Nephron (organoid): ENCODE results near the gene PTPRN2.
"Not testable (repeated sequence)": the region's sequence is repeated elsewhere in the genome, so short reads cannot be mapped to it uniquely, and the experiment has no call there.

ENCODE experiments used
- H3K27ac Mint-ChIP-seq, 3 experiments: 2 replicates each; pipeline ENCODE4 v1.8.0; 2020; ENCODE audit warnings: mixed read lengths in 3 of 3, mild to moderate bottlenecking in 2 of 3, moderate library complexity in 1 of 3
- H3K27me3 Mint-ChIP-seq: 2 replicates; pipeline ENCODE4 v1.8.0; 2021; ENCODE audit warnings: low read depth, mild to moderate bottlenecking, moderate library complexity, mixed read lengths
- H3K36me3 Mint-ChIP-seq: 2 replicates; pipeline ENCODE4 v1.8.0; 2020; ENCODE audit warnings: low read depth, mixed read lengths
- H3K4me1 Mint-ChIP-seq: 2 replicates; pipeline ENCODE4 v1.8.0; 2020; ENCODE audit warnings: mixed read lengths
- H3K4me3 Mint-ChIP-seq, 3 experiments: 2 replicates each; pipeline ENCODE4 v1.8.0; 2020; ENCODE audit warnings: mild to moderate bottlenecking in 3 of 3, mixed read lengths in 3 of 3, moderate library complexity in 2 of 3
- H3K9me3 Mint-ChIP-seq: 2 replicates; pipeline ENCODE4 v1.8.0; 2020; ENCODE audit warnings: mixed read lengths
- TF ChIP-seq, protein P1 (sequence below), 3 experiments: fragments of 200-600 bp; sonication (generic); IDR thresholded peaks; one replicate each; pipeline ENCODE4 v1.5.0; 2021; ENCODE audit warnings: antibody characterized with exemption in 3 of 3; ENCODE audit not compliant: unreplicated experiment in 3 of 3

Gene PTPRN2

DNA sequence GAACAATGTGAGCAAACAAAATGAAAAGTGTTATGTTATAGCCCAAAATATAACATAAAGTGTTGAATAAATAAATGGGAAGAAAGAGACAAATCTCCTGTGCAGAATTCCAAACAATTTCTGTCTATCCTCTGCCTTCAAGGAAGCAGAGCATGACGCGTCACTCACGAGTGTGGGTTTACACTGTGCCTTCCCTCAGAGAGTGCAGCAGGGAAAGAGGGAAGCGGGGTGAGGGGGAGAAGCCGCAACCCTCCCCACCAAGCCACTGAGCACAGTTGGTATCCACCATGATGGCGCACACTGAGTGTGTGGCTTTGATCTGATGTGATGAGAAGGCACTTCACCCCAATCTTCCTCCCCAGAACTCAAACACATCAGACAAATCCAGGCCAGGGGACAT lies 74.8 kb downstream of the PTPRN2 start:
- peaks cover 23% of the 10 kb centered on the region for H3K27me3 Mint-ChIP-seq
- H3K36me3 Mint-ChIP-seq, result no peaks in the 10 kb centered on the region
- H3K4me3 Mint-ChIP-seq, result no peak overlapping the region
- H3K9me3 Mint-ChIP-seq, result peaks cover 33% of the 10 kb centered on the region
- H3K27ac Mint-ChIP-seq, result no peak overlapping the region
- TF ChIP-seq, protein P1, sequence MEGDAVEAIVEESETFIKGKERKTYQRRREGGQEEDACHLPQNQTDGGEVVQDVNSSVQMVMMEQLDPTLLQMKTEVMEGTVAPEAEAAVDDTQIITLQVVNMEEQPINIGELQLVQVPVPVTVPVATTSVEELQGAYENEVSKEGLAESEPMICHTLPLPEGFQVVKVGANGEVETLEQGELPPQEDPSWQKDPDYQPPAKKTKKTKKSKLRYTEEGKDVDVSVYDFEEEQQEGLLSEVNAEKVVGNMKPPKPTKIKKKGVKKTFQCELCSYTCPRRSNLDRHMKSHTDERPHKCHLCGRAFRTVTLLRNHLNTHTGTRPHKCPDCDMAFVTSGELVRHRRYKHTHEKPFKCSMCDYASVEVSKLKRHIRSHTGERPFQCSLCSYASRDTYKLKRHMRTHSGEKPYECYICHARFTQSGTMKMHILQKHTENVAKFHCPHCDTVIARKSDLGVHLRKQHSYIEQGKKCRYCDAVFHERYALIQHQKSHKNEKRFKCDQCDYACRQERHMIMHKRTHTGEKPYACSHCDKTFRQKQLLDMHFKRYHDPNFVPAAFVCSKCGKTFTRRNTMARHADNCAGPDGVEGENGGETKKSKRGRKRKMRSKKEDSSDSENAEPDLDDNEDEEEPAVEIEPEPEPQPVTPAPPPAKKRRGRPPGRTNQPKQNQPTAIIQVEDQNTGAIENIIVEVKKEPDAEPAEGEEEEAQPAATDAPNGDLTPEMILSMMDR (IDR thresholded peaks at IDR 0.05; ENCODE audit: unreplicated experiment in 3 of 3), result no peak
- no peaks in the 10 kb centered on the region for H3K4me1 Mint-ChIP-seq

DNA sequence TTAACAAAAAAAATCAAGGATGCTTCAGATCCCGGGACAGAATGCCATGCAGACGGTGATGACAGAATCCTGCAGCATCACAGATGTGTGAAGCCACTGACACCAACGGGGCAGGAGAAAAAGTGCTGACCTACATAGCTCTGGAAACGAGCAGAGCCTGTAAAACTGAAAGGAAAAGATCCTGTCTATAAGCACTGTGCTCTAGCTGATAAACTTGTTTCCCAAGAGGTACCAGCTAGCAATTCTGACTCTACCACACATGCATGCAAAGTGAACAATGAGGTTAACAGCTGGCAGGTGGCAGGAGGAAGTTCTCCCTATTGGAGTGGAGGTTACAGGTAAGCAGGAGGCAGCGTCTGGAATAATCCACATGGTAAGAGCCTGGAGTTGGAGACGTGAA lies 75.6 kb downstream of the PTPRN2 start:
- Mint-ChIP-seq H3K9me3 (peaks cover 38% of the 10 kb centered on the region), H3K27me3 (peaks cover 23% of the 10 kb centered on the region), H3K27ac (no peak overlapping the region), H3K36me3 (no peaks in the 10 kb centered on the region), H3K4me3 (no peak overlapping the region), H3K4me1 (no peaks in the 10 kb centered on the region)
- TF ChIP-seq, protein P1 (IDR thresholded peaks at IDR 0.05; ENCODE audit: unreplicated experiment in 3 of 3), result no peak

DNA sequence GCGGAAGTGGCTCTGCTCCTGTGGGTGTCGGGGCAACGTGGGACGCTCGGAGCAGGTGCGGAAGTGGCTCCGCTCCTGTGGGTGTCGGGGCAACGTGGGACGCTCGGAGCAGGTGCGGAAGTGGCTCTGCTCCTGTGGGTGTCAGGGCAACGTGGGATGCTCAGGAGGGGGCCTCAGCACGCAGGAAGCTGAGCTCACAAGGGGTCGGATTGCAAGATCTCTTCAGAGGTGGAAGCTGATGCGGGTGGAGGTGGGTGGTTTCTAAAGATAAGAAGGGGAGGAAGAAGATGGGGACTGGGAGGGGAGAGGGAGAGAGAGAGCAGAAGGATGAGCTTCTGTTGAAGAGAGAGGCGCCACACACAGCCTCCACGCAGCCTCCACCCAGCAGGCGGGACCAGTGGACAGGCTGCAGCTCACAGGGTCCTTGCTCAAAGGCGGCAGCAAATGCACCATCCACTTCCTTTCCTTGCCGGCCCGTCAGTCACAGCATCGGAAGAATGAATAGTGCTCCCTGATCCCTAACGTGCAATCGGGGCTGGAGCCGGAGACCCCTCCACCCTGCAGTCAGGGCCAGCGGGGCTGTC lies 78.7 kb downstream of the PTPRN2 start:
- H3K4me1 Mint-ChIP-seq, result no peaks in the 10 kb centered on the region
- no peaks in the 10 kb centered on the region for H3K36me3 Mint-ChIP-seq
- peaks cover 23% of the 10 kb centered on the region for H3K27me3 Mint-ChIP-seq
- H3K9me3 Mint-ChIP-seq, result peaks cover 38% of the 10 kb centered on the region
- H3K4me3 Mint-ChIP-seq, result no peak overlapping the region
- TF ChIP-seq, protein P1 (IDR thresholded peaks at IDR 0.05; ENCODE audit: unreplicated experiment in 3 of 3), result no peak
- no peak overlapping the region for H3K27ac Mint-ChIP-seq

DNA sequence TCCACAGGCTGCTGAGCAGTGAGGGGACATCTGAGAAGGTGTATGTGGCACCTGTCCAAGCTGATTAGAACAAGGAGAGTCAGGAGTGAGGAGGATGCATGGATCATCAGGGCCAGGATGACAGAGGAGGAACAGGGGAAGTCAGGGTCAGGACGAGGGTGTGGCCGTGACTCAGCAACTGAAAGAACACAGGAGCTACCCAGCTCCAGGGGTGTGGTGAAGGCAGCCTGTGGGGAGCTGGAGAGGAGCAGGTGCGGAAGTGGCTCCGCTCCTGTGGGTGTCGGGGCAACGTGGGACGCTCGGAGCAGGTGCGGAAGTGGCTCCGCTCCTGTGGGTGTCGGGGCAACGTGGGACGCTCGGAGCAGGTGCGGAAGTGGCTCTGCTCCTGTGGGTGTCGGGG lies 79.3 kb downstream of the PTPRN2 start:
- not testable (repeated sequence) for H3K36me3 Mint-ChIP-seq, H3K27ac Mint-ChIP-seq, H3K4me1 Mint-ChIP-seq, H3K4me3 Mint-ChIP-seq
- peaks cover 38% of the 10 kb centered on the region for H3K9me3 Mint-ChIP-seq
- H3K27me3 Mint-ChIP-seq, result peaks cover 23% of the 10 kb centered on the region

DNA sequence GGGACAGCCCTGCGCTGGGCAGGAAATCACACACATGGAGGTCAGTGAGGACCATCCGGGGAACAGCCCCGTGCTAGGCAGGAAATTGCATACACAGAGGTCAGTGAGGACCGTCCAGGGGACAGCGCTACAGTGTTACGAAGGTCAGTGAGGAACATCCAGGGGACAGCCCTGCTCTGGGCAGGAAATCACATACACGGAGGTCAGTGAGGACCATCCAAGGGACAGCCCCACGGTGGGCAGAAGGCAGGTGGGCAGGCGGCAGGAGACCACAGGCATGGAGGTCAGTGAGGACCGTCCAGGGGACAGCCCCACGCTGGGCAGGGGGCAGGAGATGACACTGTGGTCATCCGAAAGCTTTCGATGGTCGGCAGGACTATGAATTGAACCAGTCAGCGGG lies 79.7 kb downstream of the PTPRN2 start:
- TF ChIP-seq, protein P1 (IDR thresholded peaks at IDR 0.05; ENCODE audit: unreplicated experiment in 3 of 3), result no peak
- Mint-ChIP-seq H3K27ac (no peak overlapping the region), H3K9me3 (peaks cover 38% of the 10 kb centered on the region), H3K36me3 (no peaks in the 10 kb centered on the region), H3K4me3 (no peak overlapping the region), H3K4me1 (no peaks in the 10 kb centered on the region), H3K27me3 (peaks cover 23% of the 10 kb centered on the region)

DNA sequence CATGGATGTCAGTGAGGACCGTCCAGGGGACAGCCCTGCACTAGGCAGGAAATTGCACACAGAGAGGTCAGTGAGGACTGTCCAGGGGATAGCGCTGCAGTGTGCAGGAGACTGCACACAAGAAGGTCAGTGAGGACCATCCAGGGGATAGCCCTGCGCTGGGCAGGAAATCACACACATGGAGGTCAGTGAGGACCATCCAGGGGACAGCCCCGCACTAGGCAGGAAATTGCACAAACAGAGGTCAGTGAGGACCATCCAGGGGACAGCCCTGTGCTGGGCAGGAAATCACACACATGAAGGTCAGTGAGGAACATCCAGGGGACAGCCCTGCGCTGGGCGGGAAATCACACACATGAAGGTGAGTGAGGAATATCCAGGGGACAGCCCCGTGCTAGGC lies 80.4 kb downstream of the PTPRN2 start:
- not testable (repeated sequence) for H3K36me3 Mint-ChIP-seq, H3K27ac Mint-ChIP-seq, H3K4me1 Mint-ChIP-seq, H3K4me3 Mint-ChIP-seq
- Mint-ChIP-seq H3K27me3 (peaks cover 17% of the 10 kb centered on the region), H3K9me3 (peaks cover 34% of the 10 kb centered on the region)

DNA sequence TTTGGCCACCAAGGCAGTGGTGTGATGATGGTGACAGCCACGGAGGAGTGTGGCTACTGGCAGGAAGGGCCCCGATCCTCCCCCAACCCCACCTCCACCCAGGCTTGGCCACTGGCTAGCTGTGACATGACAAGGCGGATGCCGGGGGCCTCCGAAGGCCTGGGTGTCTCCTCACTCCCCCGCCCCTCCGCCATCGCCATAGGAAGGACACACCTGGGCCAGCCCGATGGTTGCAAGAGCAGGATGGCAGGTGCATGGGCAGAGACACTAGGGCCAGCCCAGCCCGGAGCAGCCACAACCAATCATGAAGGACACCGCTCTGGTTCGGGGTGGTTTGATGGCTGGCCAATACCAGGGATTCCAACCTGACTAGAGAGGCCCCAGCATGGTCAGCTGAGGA lies 81.0 kb downstream of the PTPRN2 start:
- peaks cover 28% of the 10 kb centered on the region for H3K9me3 Mint-ChIP-seq
- H3K27me3 Mint-ChIP-seq, result peaks cover 14% of the 10 kb centered on the region
- TF ChIP-seq, protein P1 (IDR thresholded peaks at IDR 0.05; ENCODE audit: unreplicated experiment in 3 of 3), result no peak
- H3K4me1 Mint-ChIP-seq, result no peaks in the 10 kb centered on the region
- H3K36me3 Mint-ChIP-seq, result no peaks in the 10 kb centered on the region
- H3K4me3 Mint-ChIP-seq, result no peak overlapping the region
- no peak overlapping the region for H3K27ac Mint-ChIP-seq
